ENCODE results near the gene NEU2.

NEU2 gene

DNA sequence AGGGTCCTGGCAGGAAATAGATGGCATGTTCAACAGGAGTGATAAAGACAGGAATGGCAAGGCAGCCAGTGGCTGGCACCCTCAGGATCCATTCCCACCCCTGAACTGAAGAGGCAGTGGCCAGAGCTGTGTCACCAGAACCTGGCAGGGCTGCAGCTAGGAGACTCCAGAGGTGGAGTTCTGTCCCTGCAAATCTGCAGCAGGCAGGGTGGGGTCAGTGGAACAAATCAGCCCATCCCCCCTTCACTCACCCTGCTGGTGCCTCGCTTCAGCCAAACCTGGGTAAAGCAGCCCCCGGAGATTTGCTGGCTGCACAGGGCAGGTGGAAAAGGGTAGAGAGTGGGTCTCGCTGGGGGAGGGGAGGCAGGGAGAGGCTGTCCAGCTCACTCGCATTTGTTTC, 40.4 kb downstream of the NEU2 start:
- H3K4me3 ChIP-seq (ENCODE audit: low read length): no peak overlapping the region
- peaks cover 17% of the 10 kb centered on the region for H3K4me1 ChIP-seq (ENCODE audit: insufficient read depth, low read length)
- 88% methylated on average over 4 of the region's 4 CpGs for WGBS
- H3K27ac ChIP-seq (ENCODE audit: low read depth, low read length): no peak overlapping the region
- no peaks in the 10 kb centered on the region for H3K27me3 ChIP-seq (ENCODE audit: insufficient read depth, low read length)
- H3K9ac ChIP-seq (ENCODE audit: low read depth, low read length): no peak overlapping the region
- H3K9me3 ChIP-seq (ENCODE audit: insufficient read depth, low read depth, low read length): 0 out of 2 replicates have a peak, but pooled peaks cover 4% of the 10 kb centered on the region
- no peaks in the 10 kb centered on the region for H3K36me3 ChIP-seq (ENCODE audit: insufficient read depth, low read length)

DNA sequence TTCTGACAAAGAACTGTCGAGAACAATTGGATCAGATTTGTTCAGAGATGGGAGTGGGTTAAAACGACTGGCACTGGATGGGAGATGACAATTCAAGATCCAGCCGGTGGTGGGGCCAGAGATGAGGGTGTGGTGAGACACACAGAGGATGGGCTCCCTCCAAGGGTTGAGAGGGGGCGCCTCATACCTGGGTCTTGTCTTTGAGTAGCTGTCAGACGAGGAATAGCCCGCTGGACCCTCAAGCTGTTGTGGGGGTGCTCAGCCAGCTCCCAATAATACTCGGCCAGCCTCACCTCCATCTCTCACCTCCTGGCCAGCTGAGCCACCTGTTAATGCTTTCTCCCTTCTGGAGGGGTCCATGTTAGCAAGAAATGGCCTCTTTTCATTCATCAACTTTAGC, 41.6 kb downstream of the NEU2 start:
- Histone ChIP-seq H3K27ac (ENCODE audit: low read depth, low read length) (no peak overlapping the region), H3K4me3 (ENCODE audit: low read length) (no peak overlapping the region), H3K9ac (ENCODE audit: low read depth, low read length) (no peak overlapping the region), H3K4me1 (ENCODE audit: insufficient read depth, low read length) (peaks cover 17% of the 10 kb centered on the region), H3K9me3 (ENCODE audit: insufficient read depth, low read depth, low read length) (0 out of 2 replicates have a peak, but pooled peaks cover 4% of the 10 kb centered on the region), H3K27me3 (ENCODE audit: insufficient read depth, low read length) (no peaks in the 10 kb centered on the region), H3K36me3 (ENCODE audit: insufficient read depth, low read length) (no peaks in the 10 kb centered on the region)
- 84% methylated on average over 7 of the region's 7 CpGs for WGBS

DNA sequence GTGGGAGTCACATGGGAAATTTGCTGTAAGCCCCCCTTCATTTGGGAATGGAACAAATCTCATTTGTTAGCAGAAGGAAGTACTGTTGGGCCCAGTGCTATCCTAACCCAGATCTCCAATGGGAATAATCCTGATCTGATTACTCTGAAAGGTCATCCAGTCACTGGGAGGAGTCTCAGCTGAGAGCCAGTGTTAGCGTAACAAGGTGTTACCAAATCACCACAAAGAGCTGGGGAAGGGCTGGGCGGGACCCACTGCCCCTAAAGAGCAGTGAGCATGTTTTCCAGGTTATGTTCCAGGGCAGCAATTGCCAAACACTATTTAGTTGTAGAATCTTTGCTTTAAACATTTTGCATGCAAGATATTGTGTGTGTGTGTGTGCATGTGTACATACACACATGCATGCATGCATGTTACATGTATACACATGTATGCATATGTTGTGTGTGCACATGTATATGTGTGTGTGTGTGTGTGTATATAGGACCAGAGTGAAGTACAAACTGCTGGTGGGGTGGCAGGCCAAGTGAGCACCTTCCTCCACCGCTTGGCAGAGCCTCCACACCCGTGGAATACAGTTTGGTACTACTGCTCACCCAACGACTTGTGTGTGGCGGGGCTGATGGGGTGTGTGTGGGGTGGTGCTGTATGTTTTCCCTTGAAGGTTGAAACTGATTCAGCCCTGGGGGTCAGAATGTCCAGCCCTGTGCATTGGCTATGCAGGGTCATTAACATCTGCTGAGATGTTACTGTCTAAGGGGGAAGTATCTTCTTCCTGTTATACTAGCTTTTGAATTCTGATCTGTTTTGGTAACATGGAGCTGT, 42.9 kb downstream of the NEU2 start:
- no peaks in the 10 kb centered on the region for H3K27me3 ChIP-seq (ENCODE audit: insufficient read depth, low read length)
- H3K4me1 ChIP-seq (ENCODE audit: insufficient read depth, low read length): peaks cover 17% of the 10 kb centered on the region
- H3K9ac ChIP-seq (ENCODE audit: low read depth, low read length): no peak overlapping the region
- H3K9me3 ChIP-seq (ENCODE audit: insufficient read depth, low read depth, low read length): 0 out of 2 replicates have a peak, but pooled peaks cover 4% of the 10 kb centered on the region
- no peak overlapping the region for H3K27ac ChIP-seq (ENCODE audit: low read depth, low read length)
- WGBS: 84% methylated on average over 6 of the region's 6 CpGs
- H3K4me3 ChIP-seq (ENCODE audit: low read length): no peak overlapping the region
- H3K36me3 ChIP-seq (ENCODE audit: insufficient read depth, low read length): no peaks in the 10 kb centered on the region

DNA sequence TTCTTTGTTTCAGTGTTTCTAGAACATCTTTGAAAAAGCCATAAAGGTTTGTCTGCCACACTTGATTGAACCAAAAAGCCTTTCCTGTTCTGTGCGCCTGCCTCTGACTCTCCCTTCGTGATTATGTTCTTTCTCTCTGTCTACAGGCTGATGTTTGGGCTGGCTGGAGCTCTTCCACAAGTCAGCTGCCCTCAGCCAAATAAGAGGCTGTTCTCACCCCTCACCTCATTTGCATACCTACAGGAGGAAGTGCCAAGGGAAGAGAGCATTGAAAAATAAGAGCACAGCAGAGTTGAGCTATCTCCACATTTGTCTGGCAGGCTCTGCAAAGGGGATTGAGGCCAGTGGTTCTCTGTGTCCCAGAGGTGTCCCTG, 43.5 kb downstream of the NEU2 start:
- H3K4me1 ChIP-seq (ENCODE audit: insufficient read depth, low read length): peaks cover 17% of the 10 kb centered on the region
- no peaks in the 10 kb centered on the region for H3K27me3 ChIP-seq (ENCODE audit: insufficient read depth, low read length)
- H3K4me3 ChIP-seq (ENCODE audit: low read length): no peak overlapping the region
- H3K9me3 ChIP-seq (ENCODE audit: insufficient read depth, low read depth, low read length): 0 out of 2 replicates have a peak, but pooled peaks cover 4% of the 10 kb centered on the region
- H3K27ac ChIP-seq (ENCODE audit: low read depth, low read length): no peak overlapping the region
- H3K9ac ChIP-seq (ENCODE audit: low read depth, low read length): no peak overlapping the region
- 46% methylated on average over 2 of the region's 2 CpGs for WGBS
- H3K36me3 ChIP-seq (ENCODE audit: insufficient read depth, low read length): no peaks in the 10 kb centered on the region

DNA sequence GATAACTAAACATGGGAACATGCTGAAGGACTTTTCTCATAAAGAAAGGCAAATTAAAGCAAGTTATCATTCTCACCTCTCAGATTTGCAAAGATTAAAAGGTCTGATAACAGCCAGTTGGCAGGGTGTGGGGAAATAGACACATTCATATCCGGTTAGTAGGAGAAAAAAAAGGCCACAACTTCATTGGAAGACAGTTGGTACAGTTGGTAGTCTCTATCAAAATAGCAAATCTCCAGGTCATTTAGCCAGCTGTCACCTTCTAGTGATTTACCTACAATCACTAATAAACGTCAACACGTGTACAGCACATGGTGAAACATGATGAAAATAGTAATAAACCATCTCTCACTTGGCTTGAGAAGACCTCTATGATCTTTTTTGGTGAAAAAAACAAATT, 44.3 kb downstream of the NEU2 start:
- 89% methylated on average over 3 of the region's 3 CpGs for WGBS
- H3K27ac ChIP-seq (ENCODE audit: low read depth, low read length): no peak overlapping the region
- 0 out of 2 replicates have a peak, but pooled peaks cover under 1% of the 10 kb centered on the region for H3K9me3 ChIP-seq (ENCODE audit: insufficient read depth, low read depth, low read length)
- H3K4me1 ChIP-seq (ENCODE audit: insufficient read depth, low read length): peaks cover 17% of the 10 kb centered on the region
- no peak overlapping the region for H3K9ac ChIP-seq (ENCODE audit: low read depth, low read length)
- H3K4me3 ChIP-seq (ENCODE audit: low read length): no peak overlapping the region
- no peaks in the 10 kb centered on the region for H3K27me3 ChIP-seq (ENCODE audit: insufficient read depth, low read length)
- no peaks in the 10 kb centered on the region for H3K36me3 ChIP-seq (ENCODE audit: insufficient read depth, low read length)

DNA sequence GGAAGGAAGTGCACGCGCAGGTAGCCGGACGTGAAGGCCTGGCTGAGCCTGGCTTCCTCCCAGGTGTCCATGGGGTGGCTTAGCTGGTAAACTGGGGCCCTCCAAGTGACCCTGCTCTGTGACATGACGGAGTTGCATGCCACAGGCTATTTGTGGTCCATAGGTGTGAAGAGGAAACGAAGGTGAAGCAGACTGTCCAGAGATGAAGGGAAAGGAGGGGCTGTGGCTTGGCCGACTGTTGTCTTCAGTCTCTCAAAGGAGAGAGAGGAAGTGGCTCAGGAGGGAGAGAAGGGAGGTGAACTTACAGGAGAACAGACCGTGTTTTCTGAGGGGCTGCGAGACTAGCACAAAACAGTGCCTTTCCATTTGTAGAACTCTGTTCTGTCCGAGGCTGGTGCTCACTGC, 47.0 kb downstream of the NEU2 start:
- H3K4me3 ChIP-seq (ENCODE audit: low read length): no peak overlapping the region
- no peaks in the 10 kb centered on the region for H3K27me3 ChIP-seq (ENCODE audit: insufficient read depth, low read length)
- WGBS: 90% methylated on average over 10 of the region's 10 CpGs
- no peak overlapping the region for H3K9ac ChIP-seq (ENCODE audit: low read depth, low read length)
- no peak overlapping the region for H3K27ac ChIP-seq (ENCODE audit: low read depth, low read length)
- no peaks in the 10 kb centered on the region for H3K36me3 ChIP-seq (ENCODE audit: insufficient read depth, low read length)
- H3K4me1 ChIP-seq (ENCODE audit: insufficient read depth, low read length): peaks cover 13% of the 10 kb centered on the region
- no peaks in the 10 kb centered on the region for H3K9me3 ChIP-seq (ENCODE audit: insufficient read depth, low read depth, low read length)

DNA sequence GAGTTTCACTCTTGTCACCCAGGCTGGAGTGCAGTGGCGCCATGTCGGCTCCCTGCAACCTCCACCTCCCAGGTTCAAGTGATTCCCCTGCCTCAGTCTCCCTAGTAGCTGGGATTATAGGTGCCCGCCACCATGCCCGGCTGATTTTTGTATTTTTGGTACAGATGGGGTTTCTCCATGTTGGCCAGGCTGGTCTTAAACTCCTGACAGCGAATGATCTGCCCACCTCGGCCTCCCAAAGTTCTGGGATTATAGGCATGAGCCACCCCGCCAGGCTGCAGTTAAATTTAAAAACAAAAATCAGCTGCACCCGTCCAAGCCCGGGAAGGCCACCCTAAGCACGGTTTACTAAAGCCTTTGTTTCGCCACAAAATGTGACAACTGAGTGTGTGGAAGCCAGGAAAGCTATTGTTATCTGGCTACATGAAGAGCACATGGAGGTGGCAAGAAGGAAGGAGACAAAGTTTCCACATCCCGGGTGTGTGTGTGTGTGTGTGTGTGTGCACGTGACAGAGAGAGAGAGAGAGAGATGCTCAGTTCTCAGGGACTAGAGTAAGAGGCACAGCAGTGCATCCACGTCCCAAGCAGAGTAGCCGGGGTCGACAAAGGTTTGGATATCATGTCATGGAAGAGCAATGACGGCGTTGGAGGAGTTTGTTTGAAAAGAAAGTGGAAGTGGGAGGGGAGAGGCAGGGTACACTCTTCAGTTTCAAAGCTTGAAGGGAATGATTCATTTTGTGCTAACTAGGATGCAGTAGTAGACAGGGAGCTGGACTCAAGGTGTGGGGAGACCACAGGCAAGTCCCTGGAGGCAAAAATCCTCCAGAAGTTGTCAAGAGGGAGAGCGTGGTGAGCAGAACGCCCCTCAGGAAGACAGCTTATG, 47.7 kb downstream of the NEU2 start:
- H3K27me3 ChIP-seq (ENCODE audit: insufficient read depth, low read length): no peaks in the 10 kb centered on the region
- peaks cover 12% of the 10 kb centered on the region for H3K4me1 ChIP-seq (ENCODE audit: insufficient read depth, low read length)
- no peaks in the 10 kb centered on the region for H3K9me3 ChIP-seq (ENCODE audit: insufficient read depth, low read depth, low read length)
- H3K9ac ChIP-seq (ENCODE audit: low read depth, low read length): no peak overlapping the region
- no peaks in the 10 kb centered on the region for H3K36me3 ChIP-seq (ENCODE audit: insufficient read depth, low read length)
- no peak overlapping the region for H3K4me3 ChIP-seq (ENCODE audit: low read length)
- WGBS: 93% methylated on average over 20 of the region's 20 CpGs
- no peak overlapping the region for H3K27ac ChIP-seq (ENCODE audit: low read depth, low read length)

DNA sequence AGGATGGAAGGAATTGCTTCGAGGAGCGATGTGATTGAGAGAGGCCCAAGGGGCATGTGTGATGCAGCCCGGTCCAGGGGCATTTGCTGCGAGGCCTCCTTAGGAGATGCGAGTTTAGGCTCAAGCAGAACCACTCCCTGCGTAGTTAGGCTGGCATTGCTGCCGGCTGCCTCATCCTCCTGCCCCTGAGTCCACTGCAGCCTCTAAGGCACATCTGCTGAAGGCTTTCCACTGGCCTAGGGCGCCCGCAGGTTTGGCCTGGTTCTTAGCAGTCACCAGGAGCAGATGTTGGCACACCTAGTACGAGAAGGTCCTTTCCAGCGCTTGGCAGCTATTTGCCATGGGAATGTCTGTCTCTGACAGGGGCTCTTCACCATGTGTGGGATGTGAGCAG, 48.4 kb downstream of the NEU2 start:
- H3K27ac ChIP-seq (ENCODE audit: low read depth, low read length): no peak overlapping the region
- H3K9ac ChIP-seq (ENCODE audit: low read depth, low read length): no peak overlapping the region
- peaks cover 6% of the 10 kb centered on the region for H3K4me1 ChIP-seq (ENCODE audit: insufficient read depth, low read length)
- WGBS: 95% methylated on average over 11 of the region's 11 CpGs
- H3K4me3 ChIP-seq (ENCODE audit: low read length): no peak overlapping the region
- no peaks in the 10 kb centered on the region for H3K9me3 ChIP-seq (ENCODE audit: insufficient read depth, low read depth, low read length)
- H3K27me3 ChIP-seq (ENCODE audit: insufficient read depth, low read length): no peaks in the 10 kb centered on the region
- H3K36me3 ChIP-seq (ENCODE audit: insufficient read depth, low read length): no peaks in the 10 kb centered on the region

DNA sequence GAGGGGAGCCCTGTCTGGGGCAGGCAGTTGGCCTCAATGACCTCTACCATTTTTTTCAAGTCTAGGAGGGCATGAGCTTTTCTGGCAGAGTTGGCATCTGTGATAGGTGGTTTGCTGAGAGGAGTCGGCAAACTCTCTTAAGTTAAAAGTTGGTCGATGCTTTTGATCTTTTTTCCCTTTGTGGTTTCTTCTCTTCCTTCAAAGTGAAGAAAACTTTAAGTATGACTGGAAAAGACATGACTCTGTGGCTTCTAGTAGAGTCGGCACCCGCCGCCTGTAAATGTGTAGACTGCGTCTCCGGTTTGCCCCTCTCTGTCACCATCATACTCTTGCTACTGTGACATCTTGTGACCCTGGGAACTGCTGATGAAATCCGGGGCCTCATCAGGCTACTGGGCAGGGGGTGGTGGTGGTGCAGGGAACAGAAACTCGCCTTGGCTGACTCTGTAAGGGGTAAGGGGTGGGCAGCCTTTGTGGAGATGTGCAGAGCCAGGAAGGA, 48.8 kb downstream of the NEU2 start:
- 90% methylated on average over 9 of the region's 9 CpGs for WGBS
- Histone ChIP-seq H3K27me3 (ENCODE audit: insufficient read depth, low read length) (no peaks in the 10 kb centered on the region), H3K9me3 (ENCODE audit: insufficient read depth, low read depth, low read length) (no peaks in the 10 kb centered on the region), H3K27ac (ENCODE audit: low read depth, low read length) (no peak overlapping the region), H3K4me3 (ENCODE audit: low read length) (no peak overlapping the region), H3K4me1 (ENCODE audit: insufficient read depth, low read length) (peaks cover 1% of the 10 kb centered on the region), H3K36me3 (ENCODE audit: insufficient read depth, low read length) (no peaks in the 10 kb centered on the region), H3K9ac (ENCODE audit: low read depth, low read length) (no peak overlapping the region)

DNA sequence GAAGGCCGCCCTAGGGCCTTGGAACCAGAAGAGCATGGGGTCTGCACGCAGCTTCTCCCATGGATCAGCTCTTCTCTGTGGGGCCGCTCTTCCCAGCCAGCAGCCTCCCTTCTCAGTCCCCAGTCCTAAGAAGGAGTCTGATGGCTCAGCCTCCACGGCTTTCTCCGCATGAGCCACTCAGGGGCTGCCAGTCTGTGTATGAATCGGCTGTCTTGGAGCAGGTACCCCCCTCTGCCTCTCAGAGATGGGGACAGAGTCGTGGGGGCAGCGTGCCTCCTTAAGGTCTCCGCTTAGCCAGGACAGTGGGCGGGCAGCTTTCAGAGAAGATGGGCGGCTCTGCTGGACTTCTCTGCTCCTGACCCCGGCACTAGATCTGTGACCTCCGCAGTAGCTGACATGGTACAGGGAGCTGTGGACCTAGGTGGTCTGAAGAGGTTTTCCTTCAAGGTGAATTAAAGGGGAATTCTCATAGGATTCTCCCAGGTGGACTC, 49.3 kb downstream of the NEU2 start:
- no peak overlapping the region for H3K27ac ChIP-seq (ENCODE audit: low read depth, low read length)
- H3K9me3 ChIP-seq (ENCODE audit: insufficient read depth, low read depth, low read length): no peaks in the 10 kb centered on the region
- H3K4me3 ChIP-seq (ENCODE audit: low read length): no peak overlapping the region
- no peaks in the 10 kb centered on the region; the same call in 1 of the 2 replicates for H3K4me1 ChIP-seq (ENCODE audit: insufficient read depth, low read length)
- H3K27me3 ChIP-seq (ENCODE audit: insufficient read depth, low read length): no peaks in the 10 kb centered on the region
- no peak overlapping the region for H3K9ac ChIP-seq (ENCODE audit: low read depth, low read length)
- WGBS: 95% methylated on average over 13 of the region's 13 CpGs
- H3K36me3 ChIP-seq (ENCODE audit: insufficient read depth, low read length): no peaks in the 10 kb centered on the region

All from HUES64 (cell line).